Measurements from ENCODE around the gene REL.
"Not testable (repeated sequence)": the region's sequence is repeated elsewhere in the genome, so short reads cannot be mapped to it uniquely, and the experiment has no call there.

DNA sequence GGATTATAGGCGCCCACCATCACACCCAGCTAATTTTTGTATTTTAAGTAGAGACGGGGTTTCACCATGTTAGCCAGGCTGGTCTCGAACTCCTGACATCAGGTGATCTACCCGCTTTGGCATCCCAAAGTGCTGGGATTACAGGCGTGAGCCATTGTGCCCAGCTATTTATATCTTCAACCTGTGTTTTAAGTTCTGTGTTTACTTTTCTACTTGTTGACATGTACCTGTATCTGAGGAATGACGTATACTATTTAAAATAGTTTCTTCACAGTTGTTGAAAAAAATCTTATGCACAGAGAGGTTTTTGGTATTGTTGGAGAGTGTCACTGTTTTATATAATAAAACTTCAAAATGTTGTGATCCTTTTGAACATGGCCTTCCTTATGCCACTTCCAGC lies 19.9 kb downstream of the REL start:
- TF ChIP-seq, protein P1, sequence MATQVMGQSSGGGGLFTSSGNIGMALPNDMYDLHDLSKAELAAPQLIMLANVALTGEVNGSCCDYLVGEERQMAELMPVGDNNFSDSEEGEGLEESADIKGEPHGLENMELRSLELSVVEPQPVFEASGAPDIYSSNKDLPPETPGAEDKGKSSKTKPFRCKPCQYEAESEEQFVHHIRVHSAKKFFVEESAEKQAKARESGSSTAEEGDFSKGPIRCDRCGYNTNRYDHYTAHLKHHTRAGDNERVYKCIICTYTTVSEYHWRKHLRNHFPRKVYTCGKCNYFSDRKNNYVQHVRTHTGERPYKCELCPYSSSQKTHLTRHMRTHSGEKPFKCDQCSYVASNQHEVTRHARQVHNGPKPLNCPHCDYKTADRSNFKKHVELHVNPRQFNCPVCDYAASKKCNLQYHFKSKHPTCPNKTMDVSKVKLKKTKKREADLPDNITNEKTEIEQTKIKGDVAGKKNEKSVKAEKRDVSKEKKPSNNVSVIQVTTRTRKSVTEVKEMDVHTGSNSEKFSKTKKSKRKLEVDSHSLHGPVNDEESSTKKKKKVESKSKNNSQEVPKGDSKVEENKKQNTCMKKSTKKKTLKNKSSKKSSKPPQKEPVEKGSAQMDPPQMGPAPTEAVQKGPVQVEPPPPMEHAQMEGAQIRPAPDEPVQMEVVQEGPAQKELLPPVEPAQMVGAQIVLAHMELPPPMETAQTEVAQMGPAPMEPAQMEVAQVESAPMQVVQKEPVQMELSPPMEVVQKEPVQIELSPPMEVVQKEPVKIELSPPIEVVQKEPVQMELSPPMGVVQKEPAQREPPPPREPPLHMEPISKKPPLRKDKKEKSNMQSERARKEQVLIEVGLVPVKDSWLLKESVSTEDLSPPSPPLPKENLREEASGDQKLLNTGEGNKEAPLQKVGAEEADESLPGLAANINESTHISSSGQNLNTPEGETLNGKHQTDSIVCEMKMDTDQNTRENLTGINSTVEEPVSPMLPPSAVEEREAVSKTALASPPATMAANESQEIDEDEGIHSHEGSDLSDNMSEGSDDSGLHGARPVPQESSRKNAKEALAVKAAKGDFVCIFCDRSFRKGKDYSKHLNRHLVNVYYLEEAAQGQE (IDR thresholded peaks at IDR 0.05; ENCODE audit: borderline replicate concordance in 1 of 2, low read depth in 1 of 2, low read length in 2 of 2): not testable (repeated sequence)
- TF ChIP-seq SIN3A (IDR thresholded peaks at IDR 0.05; ENCODE audit: borderline replicate concordance, low read depth, low read length); TARDBP (CRISPR knock-in tag; IDR thresholded peaks at IDR 0.05); SMYD3 (CRISPR knock-in tag; IDR thresholded peaks at IDR 0.05); ZNF251 (CRISPR knock-in tag; IDR thresholded peaks at IDR 0.05); MXD4 (CRISPR knock-in tag; IDR thresholded peaks at IDR 0.05): not testable (repeated sequence)
- TF ChIP-seq, protein P2, sequence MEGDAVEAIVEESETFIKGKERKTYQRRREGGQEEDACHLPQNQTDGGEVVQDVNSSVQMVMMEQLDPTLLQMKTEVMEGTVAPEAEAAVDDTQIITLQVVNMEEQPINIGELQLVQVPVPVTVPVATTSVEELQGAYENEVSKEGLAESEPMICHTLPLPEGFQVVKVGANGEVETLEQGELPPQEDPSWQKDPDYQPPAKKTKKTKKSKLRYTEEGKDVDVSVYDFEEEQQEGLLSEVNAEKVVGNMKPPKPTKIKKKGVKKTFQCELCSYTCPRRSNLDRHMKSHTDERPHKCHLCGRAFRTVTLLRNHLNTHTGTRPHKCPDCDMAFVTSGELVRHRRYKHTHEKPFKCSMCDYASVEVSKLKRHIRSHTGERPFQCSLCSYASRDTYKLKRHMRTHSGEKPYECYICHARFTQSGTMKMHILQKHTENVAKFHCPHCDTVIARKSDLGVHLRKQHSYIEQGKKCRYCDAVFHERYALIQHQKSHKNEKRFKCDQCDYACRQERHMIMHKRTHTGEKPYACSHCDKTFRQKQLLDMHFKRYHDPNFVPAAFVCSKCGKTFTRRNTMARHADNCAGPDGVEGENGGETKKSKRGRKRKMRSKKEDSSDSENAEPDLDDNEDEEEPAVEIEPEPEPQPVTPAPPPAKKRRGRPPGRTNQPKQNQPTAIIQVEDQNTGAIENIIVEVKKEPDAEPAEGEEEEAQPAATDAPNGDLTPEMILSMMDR (CRISPR knock-in tag; IDR thresholded peaks at IDR 0.05): not testable (repeated sequence)
- TF ChIP-seq, protein P3, sequence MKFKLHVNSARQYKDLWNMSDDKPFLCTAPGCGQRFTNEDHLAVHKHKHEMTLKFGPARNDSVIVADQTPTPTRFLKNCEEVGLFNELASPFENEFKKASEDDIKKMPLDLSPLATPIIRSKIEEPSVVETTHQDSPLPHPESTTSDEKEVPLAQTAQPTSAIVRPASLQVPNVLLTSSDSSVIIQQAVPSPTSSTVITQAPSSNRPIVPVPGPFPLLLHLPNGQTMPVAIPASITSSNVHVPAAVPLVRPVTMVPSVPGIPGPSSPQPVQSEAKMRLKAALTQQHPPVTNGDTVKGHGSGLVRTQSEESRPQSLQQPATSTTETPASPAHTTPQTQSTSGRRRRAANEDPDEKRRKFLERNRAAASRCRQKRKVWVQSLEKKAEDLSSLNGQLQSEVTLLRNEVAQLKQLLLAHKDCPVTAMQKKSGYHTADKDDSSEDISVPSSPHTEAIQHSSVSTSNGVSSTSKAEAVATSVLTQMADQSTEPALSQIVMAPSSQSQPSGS (CRISPR knock-in tag; IDR thresholded peaks at IDR 0.05): not testable (repeated sequence)
